ENCODE measurements around the gene TRIML1.

DNA sequence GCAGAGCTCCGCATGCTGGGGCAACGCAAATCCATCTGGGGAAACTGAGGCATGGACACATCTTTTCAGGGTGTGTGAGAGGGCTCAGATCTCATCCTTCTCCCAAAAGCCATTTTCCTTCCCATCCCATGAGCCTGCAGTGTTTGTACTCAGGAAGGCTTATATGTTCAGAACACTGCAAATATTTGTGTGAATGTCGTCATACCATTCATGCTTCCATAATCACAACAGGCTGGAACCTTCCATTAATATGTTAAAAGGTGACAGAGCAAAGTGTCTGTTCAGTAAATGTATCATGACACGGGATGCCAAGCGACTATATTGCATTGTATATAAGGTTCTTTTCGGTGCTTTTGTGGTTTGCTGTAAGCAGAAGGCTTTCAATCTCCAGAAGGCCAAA, 8.5 kb downstream of the TRIML1 start:
- TF ChIP-seq, protein P1, sequence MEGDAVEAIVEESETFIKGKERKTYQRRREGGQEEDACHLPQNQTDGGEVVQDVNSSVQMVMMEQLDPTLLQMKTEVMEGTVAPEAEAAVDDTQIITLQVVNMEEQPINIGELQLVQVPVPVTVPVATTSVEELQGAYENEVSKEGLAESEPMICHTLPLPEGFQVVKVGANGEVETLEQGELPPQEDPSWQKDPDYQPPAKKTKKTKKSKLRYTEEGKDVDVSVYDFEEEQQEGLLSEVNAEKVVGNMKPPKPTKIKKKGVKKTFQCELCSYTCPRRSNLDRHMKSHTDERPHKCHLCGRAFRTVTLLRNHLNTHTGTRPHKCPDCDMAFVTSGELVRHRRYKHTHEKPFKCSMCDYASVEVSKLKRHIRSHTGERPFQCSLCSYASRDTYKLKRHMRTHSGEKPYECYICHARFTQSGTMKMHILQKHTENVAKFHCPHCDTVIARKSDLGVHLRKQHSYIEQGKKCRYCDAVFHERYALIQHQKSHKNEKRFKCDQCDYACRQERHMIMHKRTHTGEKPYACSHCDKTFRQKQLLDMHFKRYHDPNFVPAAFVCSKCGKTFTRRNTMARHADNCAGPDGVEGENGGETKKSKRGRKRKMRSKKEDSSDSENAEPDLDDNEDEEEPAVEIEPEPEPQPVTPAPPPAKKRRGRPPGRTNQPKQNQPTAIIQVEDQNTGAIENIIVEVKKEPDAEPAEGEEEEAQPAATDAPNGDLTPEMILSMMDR (IDR thresholded peaks at IDR 0.05): no peak
- TF ChIP-seq EZH2 (IDR thresholded peaks at IDR 0.05; ENCODE audit: borderline replicate concordance, insufficient read depth, low read depth, low read length, poor library complexity, severe bottlenecking): no peak

All from B cell (primary cell).